ENCODE results near the gene UNC93A. TPM values are rescaled to one million over a fixed set of nuclear protein-coding genes. Genes with fewer than 3 reads are reported as not detected.

Gene UNC93A
- total and polyA plus RNA-seq, 7 donors: 0.45 TPM; not detected in 6

- DNase-seq: no peak
- no peaks in the 10 kb centered on the region for H3K36me3 ChIP-seq
- TF ChIP-seq POLR2AphosphoS5 (IDR thresholded peaks at IDR 0.05) (no peak), POLR2A (IDR thresholded peaks at IDR 0.05) (no peak), CTCF (IDR thresholded peaks at IDR 0.05) (no peak), EP300 (IDR thresholded peaks at IDR 0.05) (no peak)
- intact Hi-C loops (cut with DNase I): no loop called here
- H3K27me3 ChIP-seq: no peaks in the 10 kb centered on the region
- no peak overlapping the region for H3K27ac ChIP-seq
- WGBS, 2 donors: 28 to 56% methylated on average over 11 of the region's 11 CpGs
- H3K9me3 ChIP-seq: no peaks in the 10 kb centered on the region
- H3K4me1 ChIP-seq: no peaks in the 10 kb centered on the region
- no peak overlapping the region for H3K4me3 ChIP-seq
Observed at GRCh38 chr6:167272696-167273379, 18.3 kb upstream of the UNC93A start.

GRCh38 chr6:167274270-167274669 lies 16.8 kb upstream of the UNC93A start:
- Histone ChIP-seq H3K4me3 (no peak overlapping the region), H3K27ac (no peak overlapping the region), H3K4me1 (no peaks in the 10 kb centered on the region), H3K36me3 (no peaks in the 10 kb centered on the region), H3K27me3 (no peaks in the 10 kb centered on the region), H3K9me3 (no peaks in the 10 kb centered on the region)
- TF ChIP-seq EP300 (IDR thresholded peaks at IDR 0.05): no peak
- TF ChIP-seq CTCF (IDR thresholded peaks at IDR 0.05): no peak
- no peak for TF ChIP-seq POLR2A (IDR thresholded peaks at IDR 0.05)
- no peak for TF ChIP-seq POLR2AphosphoS5 (IDR thresholded peaks at IDR 0.05)
- DNase-seq: no peak
- intact Hi-C loops (cut with DNase I): no loop called here
- 87 to 88% methylated on average over 6 of the region's 6 CpGs for WGBS, 2 donors

GRCh38 chr6:167275001-167275400 lies 16.1 kb upstream of the UNC93A start:
- no peaks in the 10 kb centered on the region for H3K36me3 ChIP-seq
- no peaks in the 10 kb centered on the region for H3K27me3 ChIP-seq
- no peak for TF ChIP-seq POLR2A (IDR thresholded peaks at IDR 0.05)
- no peak for TF ChIP-seq EP300 (IDR thresholded peaks at IDR 0.05)
- TF ChIP-seq CTCF (IDR thresholded peaks at IDR 0.05): no peak
- TF ChIP-seq POLR2AphosphoS5 (IDR thresholded peaks at IDR 0.05): no peak
- no peak for DNase-seq
- no peak overlapping the region for H3K4me3 ChIP-seq
- no peaks in the 10 kb centered on the region for H3K9me3 ChIP-seq
- no peaks in the 10 kb centered on the region for H3K4me1 ChIP-seq
- H3K27ac ChIP-seq: no peak overlapping the region
- 85 to 87% methylated on average over 8 of the region's 8 CpGs for WGBS, 2 donors
- intact Hi-C loops (cut with DNase I): loop anchor here (5.0 kb wide), 1 partner anchor 43 kb away; no protein-coding TSS in a partner anchor

- Histone ChIP-seq H3K4me1 (no peaks in the 10 kb centered on the region), H3K9me3 (no peaks in the 10 kb centered on the region), H3K27me3 (no peaks in the 10 kb centered on the region), H3K36me3 (no peaks in the 10 kb centered on the region), H3K27ac (no peak overlapping the region), H3K4me3 (no peak overlapping the region)
- WGBS, 2 donors: 85 to 95% methylated on average over 4 of the region's 4 CpGs
- intact Hi-C loops (cut with DNase I): loop anchor here (5.0 kb wide), 1 partner anchor 43 kb away; no protein-coding TSS in a partner anchor
- TF ChIP-seq POLR2AphosphoS5 (IDR thresholded peaks at IDR 0.05): no peak
- TF ChIP-seq EP300 (IDR thresholded peaks at IDR 0.05): no peak
- TF ChIP-seq CTCF (IDR thresholded peaks at IDR 0.05): no peak
- no peak for TF ChIP-seq POLR2A (IDR thresholded peaks at IDR 0.05)
- DNase-seq: no peak
Observed at GRCh38 chr6:167275436-167275835, 15.7 kb upstream of the UNC93A start.
